ENCODE data around the gene ENOX1.

Gene ENOX1

DNA sequence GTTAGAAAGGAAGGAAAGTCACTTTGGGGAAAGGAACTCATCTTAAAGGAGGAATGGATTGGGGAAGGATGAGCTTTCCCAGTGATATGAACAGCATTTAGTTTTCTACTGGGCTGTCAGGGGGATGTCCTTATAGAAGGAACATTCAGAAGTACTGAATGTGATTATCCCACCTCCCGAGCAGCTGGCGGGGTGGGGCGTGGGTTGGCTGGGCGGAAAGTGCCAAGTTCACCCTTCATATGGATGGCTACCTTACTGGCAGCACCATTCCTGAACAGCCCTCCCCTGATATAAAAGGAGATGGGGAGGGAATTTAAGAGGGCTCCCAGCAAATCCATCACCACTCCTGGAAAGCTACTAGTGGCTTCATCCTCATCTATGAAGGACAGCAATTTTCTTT is 572.6 kb downstream of the ENOX1 start:
- no peak for TF ChIP-seq EZH2 (IDR thresholded peaks at IDR 0.05; ENCODE audit: borderline replicate concordance, low read depth, low read length, severe bottlenecking)
- TF ChIP-seq, protein P1, sequence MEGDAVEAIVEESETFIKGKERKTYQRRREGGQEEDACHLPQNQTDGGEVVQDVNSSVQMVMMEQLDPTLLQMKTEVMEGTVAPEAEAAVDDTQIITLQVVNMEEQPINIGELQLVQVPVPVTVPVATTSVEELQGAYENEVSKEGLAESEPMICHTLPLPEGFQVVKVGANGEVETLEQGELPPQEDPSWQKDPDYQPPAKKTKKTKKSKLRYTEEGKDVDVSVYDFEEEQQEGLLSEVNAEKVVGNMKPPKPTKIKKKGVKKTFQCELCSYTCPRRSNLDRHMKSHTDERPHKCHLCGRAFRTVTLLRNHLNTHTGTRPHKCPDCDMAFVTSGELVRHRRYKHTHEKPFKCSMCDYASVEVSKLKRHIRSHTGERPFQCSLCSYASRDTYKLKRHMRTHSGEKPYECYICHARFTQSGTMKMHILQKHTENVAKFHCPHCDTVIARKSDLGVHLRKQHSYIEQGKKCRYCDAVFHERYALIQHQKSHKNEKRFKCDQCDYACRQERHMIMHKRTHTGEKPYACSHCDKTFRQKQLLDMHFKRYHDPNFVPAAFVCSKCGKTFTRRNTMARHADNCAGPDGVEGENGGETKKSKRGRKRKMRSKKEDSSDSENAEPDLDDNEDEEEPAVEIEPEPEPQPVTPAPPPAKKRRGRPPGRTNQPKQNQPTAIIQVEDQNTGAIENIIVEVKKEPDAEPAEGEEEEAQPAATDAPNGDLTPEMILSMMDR (IDR thresholded peaks at IDR 0.05; ENCODE audit: borderline replicate concordance, extremely low read depth, low read length, poor library complexity, severe bottlenecking) = no peak
- Histone ChIP-seq H3K4me3 (ENCODE audit: low read depth in 1 of 2, low read length in 2 of 2) (no peak overlapping the region), H3K36me3 (ENCODE audit: insufficient read depth, low read length) (no peaks in the 10 kb centered on the region), H2AFZ (ENCODE audit: low read depth, low read length) (no peak overlapping the region), H3K27ac (ENCODE audit: low read length) (no peak overlapping the region), H3K79me2 (ENCODE audit: insufficient read depth, low read length) (no peaks in the 10 kb centered on the region), H3K4me1 (ENCODE audit: insufficient read depth, low read length) (no peaks in the 10 kb centered on the region), H3K4me2 (ENCODE audit: insufficient read depth, low read length) (no peak overlapping the region), H3K27me3 (ENCODE audit: insufficient read depth, low read length, poor library complexity) (peaks cover 2% of the 10 kb centered on the region), H4K20me1 (ENCODE audit: insufficient read depth, low read length) (no peaks in the 10 kb centered on the region), H3K9me3 (ENCODE audit: insufficient read depth, low read length, severe bottlenecking) (no peaks in the 10 kb centered on the region), H3K9ac (ENCODE audit: low read depth, low read length) (no peak overlapping the region)
- no peak for DNase-seq
- no peak for ATAC-seq (ENCODE audit: insufficient read depth, low read depth)

DNA sequence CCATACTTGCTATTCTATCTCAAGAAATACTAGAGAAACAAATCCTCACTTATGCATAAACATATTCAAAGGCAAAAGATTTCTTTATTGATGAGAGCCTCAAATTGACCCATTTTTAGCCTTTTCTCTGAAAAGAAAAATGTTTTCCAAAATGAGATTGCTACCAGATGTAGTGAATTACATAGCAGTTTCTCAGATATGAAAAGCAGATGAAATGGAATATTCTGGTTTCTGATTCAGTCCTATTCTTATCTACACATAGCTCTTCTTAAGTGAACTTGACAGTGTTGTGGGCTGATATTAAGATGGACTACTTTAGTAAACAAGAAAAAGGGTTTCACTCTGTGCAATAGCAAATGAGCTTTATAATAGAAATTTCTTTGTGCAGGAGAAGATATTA is 579.9 kb downstream of the ENOX1 start:
- H3K9me3 ChIP-seq (ENCODE audit: insufficient read depth, low read length, severe bottlenecking) = no peaks in the 10 kb centered on the region
- no peaks in the 10 kb centered on the region for H4K20me1 ChIP-seq (ENCODE audit: insufficient read depth, low read length)
- H3K27me3 ChIP-seq (ENCODE audit: insufficient read depth, low read length, poor library complexity) = no peaks in the 10 kb centered on the region
- H3K79me2 ChIP-seq (ENCODE audit: insufficient read depth, low read length) = no peaks in the 10 kb centered on the region
- no peak overlapping the region for H3K27ac ChIP-seq (ENCODE audit: low read length)
- ATAC-seq (ENCODE audit: insufficient read depth, low read depth) (no peak), DNase-seq (no peak)
- no peaks in the 10 kb centered on the region for H3K4me1 ChIP-seq (ENCODE audit: insufficient read depth, low read length)
- TF ChIP-seq, protein P1 (IDR thresholded peaks at IDR 0.05; ENCODE audit: borderline replicate concordance, extremely low read depth, low read length, poor library complexity, severe bottlenecking) = no peak
- no peak for TF ChIP-seq EZH2 (IDR thresholded peaks at IDR 0.05; ENCODE audit: borderline replicate concordance, low read depth, low read length, severe bottlenecking)
- no peak overlapping the region for H3K4me3 ChIP-seq (ENCODE audit: low read depth in 1 of 2, low read length in 2 of 2)
- no peak overlapping the region for H3K9ac ChIP-seq (ENCODE audit: low read depth, low read length)
- no peak overlapping the region for H2AFZ ChIP-seq (ENCODE audit: low read depth, low read length)
- no peak overlapping the region for H3K4me2 ChIP-seq (ENCODE audit: insufficient read depth, low read length)
- no peaks in the 10 kb centered on the region for H3K36me3 ChIP-seq (ENCODE audit: insufficient read depth, low read length)

DNA sequence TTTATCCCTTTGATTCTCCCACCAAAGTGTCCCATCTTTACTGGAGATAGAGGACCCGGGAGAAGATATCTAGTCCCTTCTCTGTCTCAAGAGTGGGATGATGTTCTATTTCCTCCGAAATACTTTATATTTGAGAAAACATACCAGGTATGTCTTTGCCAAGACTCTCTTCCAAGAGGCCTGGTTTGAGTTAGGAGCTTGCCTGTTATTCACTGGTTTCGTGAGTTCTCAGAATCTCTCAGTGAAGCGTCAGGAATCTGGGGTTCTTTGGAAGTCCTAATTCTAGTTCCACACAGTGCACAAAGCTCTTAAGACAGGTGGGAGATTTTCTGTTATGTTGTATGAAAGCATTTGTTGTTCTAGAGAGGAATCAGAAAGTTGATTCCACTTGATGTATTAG is 581.4 kb downstream of the ENOX1 start:
- no peaks in the 10 kb centered on the region for H4K20me1 ChIP-seq (ENCODE audit: insufficient read depth, low read length)
- no peaks in the 10 kb centered on the region for H3K79me2 ChIP-seq (ENCODE audit: insufficient read depth, low read length)
- H2AFZ ChIP-seq (ENCODE audit: low read depth, low read length) = no peak overlapping the region
- no peak for TF ChIP-seq EZH2 (IDR thresholded peaks at IDR 0.05; ENCODE audit: borderline replicate concordance, low read depth, low read length, severe bottlenecking)
- TF ChIP-seq, protein P1 (IDR thresholded peaks at IDR 0.05; ENCODE audit: borderline replicate concordance, extremely low read depth, low read length, poor library complexity, severe bottlenecking) = no peak
- DNase-seq = no peak
- no peaks in the 10 kb centered on the region for H3K36me3 ChIP-seq (ENCODE audit: insufficient read depth, low read length)
- ATAC-seq (ENCODE audit: insufficient read depth, low read depth) = no peak
- no peak overlapping the region for H3K4me3 ChIP-seq (ENCODE audit: low read depth in 1 of 2, low read length in 2 of 2)
- H3K9ac ChIP-seq (ENCODE audit: low read depth, low read length) = no peak overlapping the region
- no peaks in the 10 kb centered on the region for H3K4me1 ChIP-seq (ENCODE audit: insufficient read depth, low read length)
- no peaks in the 10 kb centered on the region for H3K9me3 ChIP-seq (ENCODE audit: insufficient read depth, low read length, severe bottlenecking)
- no peak overlapping the region for H3K4me2 ChIP-seq (ENCODE audit: insufficient read depth, low read length)
- H3K27ac ChIP-seq (ENCODE audit: low read length) = no peak overlapping the region
- no peaks in the 10 kb centered on the region for H3K27me3 ChIP-seq (ENCODE audit: insufficient read depth, low read length, poor library complexity)

DNA sequence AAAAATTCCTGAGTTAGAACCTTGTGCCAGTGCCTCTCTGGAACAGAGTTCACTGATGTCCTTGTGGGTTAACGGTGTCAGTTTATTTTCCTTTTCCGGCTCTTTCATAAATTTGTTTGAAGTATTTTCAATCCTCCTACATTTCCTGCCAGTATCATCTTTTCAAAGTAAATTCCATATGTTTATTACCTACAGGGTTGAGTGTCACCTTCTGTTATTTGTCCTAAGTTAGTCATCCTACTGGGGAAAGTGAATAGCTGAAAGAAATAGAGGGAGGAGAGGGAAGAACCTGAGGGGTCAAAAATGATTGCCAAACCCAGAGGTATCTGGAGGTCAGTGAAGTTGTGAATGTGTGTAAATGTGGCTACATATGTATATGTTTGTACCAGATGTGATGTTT is 582.2 kb downstream of the ENOX1 start:
- H3K4me1 ChIP-seq (ENCODE audit: insufficient read depth, low read length) = no peaks in the 10 kb centered on the region
- H2AFZ ChIP-seq (ENCODE audit: low read depth, low read length) = no peak overlapping the region
- H3K79me2 ChIP-seq (ENCODE audit: insufficient read depth, low read length) = no peaks in the 10 kb centered on the region
- no peak overlapping the region for H3K27ac ChIP-seq (ENCODE audit: low read length)
- no peaks in the 10 kb centered on the region for H3K36me3 ChIP-seq (ENCODE audit: insufficient read depth, low read length)
- TF ChIP-seq, protein P1 (IDR thresholded peaks at IDR 0.05; ENCODE audit: borderline replicate concordance, extremely low read depth, low read length, poor library complexity, severe bottlenecking) = no peak
- TF ChIP-seq EZH2 (IDR thresholded peaks at IDR 0.05; ENCODE audit: borderline replicate concordance, low read depth, low read length, severe bottlenecking) = no peak
- no peak overlapping the region for H3K4me2 ChIP-seq (ENCODE audit: insufficient read depth, low read length)
- DNase-seq (no peak), ATAC-seq (ENCODE audit: insufficient read depth, low read depth) (no peak)
- H3K9ac ChIP-seq (ENCODE audit: low read depth, low read length) = no peak overlapping the region
- H4K20me1 ChIP-seq (ENCODE audit: insufficient read depth, low read length) = no peaks in the 10 kb centered on the region
- H3K9me3 ChIP-seq (ENCODE audit: insufficient read depth, low read length, severe bottlenecking) = no peaks in the 10 kb centered on the region
- H3K27me3 ChIP-seq (ENCODE audit: insufficient read depth, low read length, poor library complexity) = peaks cover 6% of the 10 kb centered on the region
- H3K4me3 ChIP-seq (ENCODE audit: low read depth in 1 of 2, low read length in 2 of 2) = no peak overlapping the region
